H1 (cell line): ENCODE measurements around the gene PCDHGB7. TPM values are rescaled to one million over a fixed set of nuclear protein-coding genes. Genes with fewer than 3 reads are reported as not detected.

Experiments
- ASH2L ChIP-seq: fragments of 200-600, 300-600 bp; sonication (generic); IDR thresholded peaks from one replicate; pipeline ENCODE4 v1.7.1; 2017; ENCODE audit warnings: low read length
- HDAC2 ChIP-seq, 2 experiments: fragments of 300-600 bp in 1 of 2; sonication (generic) in 1 of 2; IDR thresholded peaks; 2 replicates each; pipeline ENCODE4 v1.6.1; 2011 to 2012; ENCODE audit warnings: low read depth in 2 of 2, low read length in 2 of 2, mild to moderate bottlenecking in 2 of 2, moderate library complexity in 2 of 2, borderline replicate concordance in 1 of 2, inconsistent platforms in 1 of 2
- KDM1A ChIP-seq: fragments of 200-600, 300-600 bp; sonication (generic); IDR thresholded peaks from 2 replicates; pipeline ENCODE4 v1.7.1; 2016; ENCODE audit warnings: mild to moderate bottlenecking, low read length, borderline replicate concordance
- polyA plus RNA-seq, 7 experiments: library from polyadenylated mRNA; depleted of rRNA in 3 of 7; stranded (reverse) in 5 of 7; unstranded in 2 of 7; fragments of >200 nt in 5 of 7; fragments of 200-250 nt in 2 of 7; gene quantifications; 1 replicate in 5 of 7; 2 replicates in 1 of 7; 4 replicates in 1 of 7; pipeline versions ENCODE4 v1.2.1 to v1.2.3, GENCODE V29; 2011 to 2013; ENCODE audit warnings: missing spikeins in 2 of 7, mixed read lengths in 2 of 7
- total RNA-seq: library from RNA; stranded (reverse); fragmentation: NEBNext Ultra II Directional; extraction: Animal tissue kit (Norgen Biotek cat#: 25700); gene quantifications from 2 replicates; pipeline ENCODE4 v1.2.1, GENCODE V29; 2021

PCDHGB7 gene
- total and polyA plus RNA-seq, 2 of the 8 experiments (the other 6 are each of a cell fraction or from before 2014, with no cell fraction given) = 4.1 to 9.5 TPM

DNA sequence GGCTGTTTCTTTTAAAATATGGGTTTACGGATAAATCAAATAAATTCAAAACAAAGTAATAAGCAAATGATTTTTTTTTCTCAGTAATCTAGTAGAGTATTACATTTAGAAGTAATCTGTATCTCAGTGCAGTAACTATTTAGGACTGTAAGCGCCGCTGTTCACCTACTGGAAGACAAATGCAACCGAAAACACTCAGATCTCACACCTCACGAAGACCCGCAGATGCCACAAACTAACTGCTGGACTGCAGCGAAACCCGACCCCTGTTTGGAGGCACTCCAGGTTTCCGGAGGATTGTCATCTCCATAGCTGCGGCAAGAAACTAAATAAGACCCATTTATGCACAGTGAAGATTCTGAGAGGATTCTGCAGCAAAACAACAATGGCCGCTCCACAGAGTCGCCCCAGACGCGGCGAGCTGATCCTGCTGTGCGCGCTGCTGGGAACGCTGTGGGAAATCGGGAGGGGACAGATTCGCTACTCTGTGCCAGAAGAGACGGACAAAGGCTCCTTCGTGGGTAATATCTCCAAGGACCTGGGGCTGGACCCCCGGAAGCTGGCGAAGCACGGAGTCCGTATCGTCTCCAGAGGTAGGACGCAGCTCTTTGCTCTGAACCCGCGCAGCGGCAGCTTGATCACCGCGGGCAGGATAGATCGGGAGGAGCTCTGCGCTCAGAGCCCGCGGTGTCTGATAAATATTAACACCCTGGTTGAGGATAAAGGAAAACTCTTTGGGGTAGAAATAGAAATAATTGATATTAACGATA, 24.9 kb upstream of the PCDHGB7 start, which contains the start of gene PCDHGA8 (continued):
- TF ChIP-seq KDM1A (no peak), HDAC2 (IDR thresholded peaks at IDR 0.05; ENCODE audit: borderline replicate concordance in 1 of 2, low read depth in 2 of 2, low read length in 2 of 2) (no peak), ASH2L (no peak)
